ENCODE results near the gene KIAA1217. TPM values are rescaled to one million over a fixed set of nuclear protein-coding genes. Genes with fewer than 3 reads are reported as not detected.

The KIAA1217 gene
- 10 to 100 TPM; 34.8 to 66.8 (median 52.9) TPM for total RNA-seq

GRCh38 chr10:24208661-24209431 is at the start of gene KIAA1217:
TSS of gene KIAA1217 (plus strand) at chr10:24209138. CDS start at chr10:24209194, 56 bp downstream.
- peak within 1 kb of the TSS; percentile 14 for H3K4me3 ChIP-seq (ENCODE audit: low read depth, poor library complexity, severe bottlenecking)
- DNase-seq (ENCODE audit: low spot score in 2 of 2) = peak; percentile 23 to 87
- 1 to 2% methylated on average over 34 of the region's 34 CpGs for whole genome bisulfite sequencing, 2 donors
- no peak for TF ChIP-seq CTCF (IDR thresholded peaks at IDR 0.05)
- no peak for TF ChIP-seq POLR2A (IDR thresholded peaks at IDR 0.05)
- intact Hi-C loops (cut with DNase I; ENCODE audit: low total_unique reads) = loop anchor here (10.0 kb wide), 1 partner anchor 214 kb away; no protein-coding TSS in a partner anchor

GRCh38 chr10:24162206-24162985 is 46.5 kb upstream of the KIAA1217 start:
- DNase-seq (ENCODE audit: low spot score in 2 of 2) = no peak
- intact Hi-C loops (cut with DNase I; ENCODE audit: low total_unique reads) = no loop called here
- H3K4me3 ChIP-seq (ENCODE audit: low read depth, poor library complexity, severe bottlenecking) = no peak overlapping the region
- WGBS, 2 donors = 47 to 56% methylated on average over 4 of the region's 4 CpGs
- TF ChIP-seq CTCF (IDR thresholded peaks at IDR 0.05) (no peak), POLR2A (IDR thresholded peaks at IDR 0.05) (no peak)

GRCh38 chr10:24163485-24163884 is 45.5 kb upstream of the KIAA1217 start:
- intact Hi-C loops (cut with DNase I; ENCODE audit: low total_unique reads) = no loop called here
- H3K4me3 ChIP-seq (ENCODE audit: low read depth, poor library complexity, severe bottlenecking) = no peak overlapping the region
- no peak for DNase-seq (ENCODE audit: low spot score in 2 of 2)
- 94 to 99% methylated on average over 2 of the region's 2 CpGs for WGBS, 2 donors
- TF ChIP-seq CTCF (IDR thresholded peaks at IDR 0.05) (no peak), POLR2A (IDR thresholded peaks at IDR 0.05) (no peak)

GRCh38 chr10:24168258-24169170 is 40.4 kb upstream of the KIAA1217 start:
- no peak for DNase-seq (ENCODE audit: low spot score in 2 of 2)
- H3K4me3 ChIP-seq (ENCODE audit: low read depth, poor library complexity, severe bottlenecking) = no peak overlapping the region
- intact Hi-C loops (cut with DNase I; ENCODE audit: low total_unique reads) = no loop called here
- TF ChIP-seq CTCF (IDR thresholded peaks at IDR 0.05) (no peak), POLR2A (IDR thresholded peaks at IDR 0.05) (no peak)
- WGBS, 2 donors = 20 to 26% methylated on average over 5 of the region's 5 CpGs

GRCh38 chr10:24170199-24170598 is 38.7 kb upstream of the KIAA1217 start:
- no peak overlapping the region for H3K4me3 ChIP-seq (ENCODE audit: low read depth, poor library complexity, severe bottlenecking)
- TF ChIP-seq CTCF (IDR thresholded peaks at IDR 0.05) = no peak
- no peak for TF ChIP-seq POLR2A (IDR thresholded peaks at IDR 0.05)
- 87 to 88% methylated on average over 5 of the region's 5 CpGs for WGBS, 2 donors
- no peak for DNase-seq (ENCODE audit: low spot score in 2 of 2)
- intact Hi-C loops (cut with DNase I; ENCODE audit: low total_unique reads) = no loop called here

All from lower leg skin (tissue), 4 donors.